Uterine smooth muscle cell (primary cell): Measurements from ENCODE around the gene SPINK7. TPM values are rescaled to one million over a fixed set of nuclear protein-coding genes. Genes with fewer than 3 reads are reported as not detected.

Experiments
- total RNA-seq: library from RNA; depleted of rRNA; stranded (reverse); fragments of >200 nt; gene quantifications from 2 replicates; pipeline ENCODE4 v1.2.3, GENCODE V29; 2014

SPINK7 gene
- total RNA-seq: not detected in 2 replicates

DNA sequence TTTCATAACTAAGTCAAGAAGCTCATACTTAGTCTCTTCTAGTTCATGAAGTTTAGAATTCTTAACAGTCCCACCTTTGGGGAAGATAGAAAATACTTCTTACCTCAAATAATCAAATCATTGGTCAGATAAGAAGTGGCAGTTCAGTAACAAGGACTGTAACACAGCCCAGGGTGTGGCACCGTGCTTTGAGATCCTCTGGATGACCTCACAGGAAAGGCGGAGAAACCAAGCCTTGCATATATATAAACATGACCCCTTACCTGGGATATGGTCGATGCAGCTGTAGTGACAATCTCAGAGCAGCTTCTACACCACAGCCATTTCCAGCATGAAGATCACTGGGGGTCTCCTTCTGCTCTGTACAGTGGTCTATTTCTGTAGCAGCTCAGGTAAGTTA is at the start of gene SPINK7:
TSS of gene SPINK7 (plus strand) at position 271 of the 400 bp plus-strand sequence. CDS start at position 332, 61 bp downstream.

DNA sequence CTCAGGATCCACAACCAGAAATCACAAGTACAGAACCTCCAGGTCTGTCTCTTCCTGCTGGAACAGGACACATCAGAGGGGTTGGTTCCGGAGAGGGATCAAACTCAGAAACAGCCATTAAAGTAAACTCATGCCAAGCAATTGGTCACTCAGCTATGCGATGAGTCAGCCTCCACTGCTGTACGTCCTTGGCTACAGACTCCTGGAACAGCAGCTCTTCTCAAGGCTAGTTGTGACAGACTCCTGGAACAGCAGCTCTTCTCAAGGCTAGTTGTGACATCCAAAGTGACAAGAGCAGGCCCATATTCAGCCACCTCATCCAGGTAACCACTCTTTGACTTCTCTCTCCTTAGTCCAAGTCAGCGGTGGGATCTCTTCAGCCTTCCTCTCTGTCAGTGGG is 43.7 kb upstream of the SPINK7 start, which contains the start of gene SPINK13:
TSS of gene SPINK13 (plus strand) at position 229 of the 400 bp plus-strand sequence. CDS start 1,279 bp downstream, outside the sequence.

DNA sequence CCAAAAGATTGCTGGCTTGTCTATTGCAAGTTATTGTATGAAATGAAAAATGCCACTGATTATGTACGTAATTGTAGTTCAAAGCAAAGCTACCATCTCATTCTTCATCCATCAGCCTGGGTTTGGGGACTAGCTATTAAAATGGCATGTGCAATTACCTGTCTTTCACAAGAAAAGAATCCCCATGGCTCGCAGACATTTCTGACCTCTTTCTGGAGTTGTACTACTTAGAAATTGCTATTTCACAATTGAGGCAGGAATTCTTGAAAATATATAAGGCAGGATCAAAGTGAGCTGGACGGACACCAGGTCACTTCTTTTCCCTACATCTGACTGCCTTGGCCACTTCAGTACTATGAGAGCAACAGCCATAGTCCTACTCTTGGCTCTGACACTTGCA is 23.0 kb downstream of the SPINK7 start, which contains the start of gene SPINK9:
TSS of gene SPINK9 (plus strand) at position 301 of the 400 bp plus-strand sequence. CDS start at position 356, 55 bp downstream.

Other genes with a start within 250 kb of the SPINK7 start
- gene SPINK5, start 248.4 kb upstream of the SPINK7 start, total RNA-seq: not detected in 2 replicates
- gene SPINK14, start 143.9 kb upstream of the SPINK7 start, total RNA-seq: not detected in 2 replicates
- not detected in 2 replicates for gene SPINK6, start 109.4 kb upstream of the SPINK7 start, total RNA-seq
- not detected in 2 replicates for gene MARCOL, start 73.9 kb upstream of the SPINK7 start, total RNA-seq
- 0.22 and 0.37 TPM in 2 replicates for gene SPINK13, start 43.6 kb upstream of the SPINK7 start, total RNA-seq
- gene SPINK9, start 23.1 kb downstream of the SPINK7 start, total RNA-seq: not detected in 2 replicates
- gene FBXO38, start 71.5 kb downstream of the SPINK7 start, total RNA-seq: 64.2 and 67.3 TPM in 2 replicates